Keratinocyte (primary cell): ENCODE data around the gene UMAD1. TPM values are rescaled to one million over a fixed set of nuclear protein-coding genes. Genes with fewer than 3 reads are reported as not detected.

ENCODE experiments used
- DNase-seq: peaks from one replicate; pipeline ENCODE4 v3.0.0-alpha.2; 2011; ENCODE audit warnings: low read depth, missing footprints, low spot score
- FAIRE-seq: peaks from 2 replicates; lab custom pipeline; 2011; peaks lifted over from hg19 to GRCh38; lab: Jason Lieb, UNC
- H2AFZ ChIP-seq: 2 replicates; pipeline ENCODE4 v1.6.0; 2012; ENCODE audit warnings: low read length, control low read depth, inconsistent platforms; ENCODE audit not compliant: control insufficient read depth
- H3K27ac ChIP-seq: 2 replicates; pipeline ENCODE4 v1.5.1; 2011; ENCODE audit warnings: low read length; ENCODE audit not compliant: control insufficient read depth, insufficient read depth
- H3K27me3 ChIP-seq: 3 replicates; pipeline ENCODE4 v1.6.0; 2011; ENCODE audit warnings: low read length; ENCODE audit not compliant: control insufficient read depth, insufficient read depth; ENCODE audit errors: extremely low read depth
- H3K36me3 ChIP-seq, 2 experiments: 2 replicates in 1 of 2; 3 replicates in 1 of 2; pipeline ENCODE4 v1.5.1; 2011; ENCODE audit warnings: low read length in 2 of 2, mild to moderate bottlenecking in 1 of 2; ENCODE audit not compliant: control insufficient read depth in 2 of 2, insufficient read depth in 2 of 2; ENCODE audit errors: extremely low read depth in 1 of 2
- H3K4me1 ChIP-seq: 3 replicates; pipeline ENCODE4 v1.5.1; 2011; ENCODE audit warnings: low read length; ENCODE audit not compliant: control insufficient read depth, insufficient read depth; ENCODE audit errors: extremely low read depth
- H3K4me2 ChIP-seq: 3 replicates; pipeline ENCODE4 v1.6.0; 2011; ENCODE audit warnings: low read depth, low read length; ENCODE audit not compliant: control insufficient read depth, insufficient read depth; ENCODE audit errors: extremely low read depth
- H3K4me3 ChIP-seq, 3 experiments: fragments of 200-600 bp in 1 of 3; sonication (generic) in 1 of 3; 2 replicates in 2 of 3; 3 replicates in 1 of 3; pipeline ENCODE4 v1.5.1; 2011 to 2016; ENCODE audit warnings: low read length in 3 of 3, mild to moderate bottlenecking in 3 of 3, control low read depth in 2 of 3, inconsistent platforms in 1 of 3, low read depth in 1 of 3, mixed read lengths in 1 of 3, mixed run types in 1 of 3, moderate library complexity in 1 of 3; ENCODE audit not compliant: control insufficient read depth in 2 of 3, insufficient read depth in 2 of 3; ENCODE audit errors: extremely low read depth in 1 of 3
- H3K79me2 ChIP-seq: 2 replicates; pipeline ENCODE4 v1.6.0; 2012; ENCODE audit warnings: low read length; ENCODE audit not compliant: control insufficient read depth, insufficient read depth
- H3K9ac ChIP-seq: 3 replicates; pipeline ENCODE4 v1.6.0; 2011; ENCODE audit warnings: low read length; ENCODE audit not compliant: control insufficient read depth, insufficient read depth; ENCODE audit errors: extremely low read depth
- H3K9me1 ChIP-seq: 3 replicates; pipeline ENCODE4 v1.6.0; 2011; ENCODE audit warnings: low read length; ENCODE audit not compliant: control insufficient read depth, insufficient read depth; ENCODE audit errors: extremely low read depth
- H3K9me3 ChIP-seq: 2 replicates; pipeline ENCODE4 v1.5.1; 2012; ENCODE audit warnings: low read depth, low read length; ENCODE audit not compliant: control insufficient read depth
- H4K20me1 ChIP-seq: 3 replicates; pipeline ENCODE4 v1.6.0; 2011; ENCODE audit warnings: low read length; ENCODE audit not compliant: control insufficient read depth, insufficient read depth; ENCODE audit errors: extremely low read depth
- EZH2 ChIP-seq: IDR thresholded peaks from one replicate; pipeline ENCODE4 v1.6.1; 2012; ENCODE audit warnings: inconsistent platforms, mild to moderate bottlenecking, low read length, moderate library complexity
- dilution Hi-C: fragments of 300-500 bp; cut with MboI; formaldehyde crosslinking; loops from one replicate; pipeline ENCODE4 v1.7.0; 2020; ENCODE audit warnings: low sequenced_read_pairs; ENCODE audit not compliant: extremely low pct_ligation_motif_present
- polyA plus RNA-seq, 5 experiments: library from polyadenylated mRNA; depleted of rRNA in 3 of 5; stranded (reverse) in 3 of 5; stranded (forward) in 1 of 5; unstranded in 1 of 5; fragments of >200 nt; gene quantifications; 1 replicate in 1 of 5; 2 replicates in 3 of 5; 3 replicates in 1 of 5; pipeline versions ENCODE4 v1.2.1 to v1.2.3, GENCODE V29; 2011 to 2012; ENCODE audit warnings: missing spikeins in 2 of 5, low read depth in 1 of 5, low replicate concordance in 1 of 5
- TF ChIP-seq, protein P1 (sequence below), 3 experiments: IDR thresholded peaks in 1 of 3; conservative IDR thresholded peaks in 1 of 3; optimal IDR thresholded peaks in 1 of 3; 2 replicates in 2 of 3; 3 replicates in 1 of 3; pipeline versions ENCODE3 to v1.5.1; 2011; ENCODE audit warnings: low read length in 3 of 3, mild to moderate bottlenecking in 3 of 3, moderate library complexity in 2 of 3, control low read depth in 1 of 3, inconsistent platforms in 1 of 3; ENCODE audit not compliant: insufficient read depth in 2 of 3; ENCODE audit errors: extremely low read depth in 1 of 3

Gene UMAD1
- polyA plus RNA-seq, 1 donor (not counting 4 experiments of a cell fraction or from before 2014, with no cell fraction given): 18.2 TPM

- Histone ChIP-seq H2AFZ (no peak overlapping the region), H3K79me2 (no peaks in the 10 kb centered on the region), H3K4me1 (no peaks in the 10 kb centered on the region), H3K9ac (no peak overlapping the region), H3K36me3 (no peaks in the 10 kb centered on the region), H3K9me3 (no peaks in the 10 kb centered on the region), H4K20me1 (no peaks in the 10 kb centered on the region), H3K9me1 (no peaks in the 10 kb centered on the region), H3K4me3 (no peak overlapping the region), H3K4me2 (no peak overlapping the region), H3K27ac (no peak overlapping the region), H3K27me3 (no peaks in the 10 kb centered on the region)
- no peak for DNase-seq
- no peak for FAIRE-seq
- TF ChIP-seq EZH2: no peak
- TF ChIP-seq, protein P1, sequence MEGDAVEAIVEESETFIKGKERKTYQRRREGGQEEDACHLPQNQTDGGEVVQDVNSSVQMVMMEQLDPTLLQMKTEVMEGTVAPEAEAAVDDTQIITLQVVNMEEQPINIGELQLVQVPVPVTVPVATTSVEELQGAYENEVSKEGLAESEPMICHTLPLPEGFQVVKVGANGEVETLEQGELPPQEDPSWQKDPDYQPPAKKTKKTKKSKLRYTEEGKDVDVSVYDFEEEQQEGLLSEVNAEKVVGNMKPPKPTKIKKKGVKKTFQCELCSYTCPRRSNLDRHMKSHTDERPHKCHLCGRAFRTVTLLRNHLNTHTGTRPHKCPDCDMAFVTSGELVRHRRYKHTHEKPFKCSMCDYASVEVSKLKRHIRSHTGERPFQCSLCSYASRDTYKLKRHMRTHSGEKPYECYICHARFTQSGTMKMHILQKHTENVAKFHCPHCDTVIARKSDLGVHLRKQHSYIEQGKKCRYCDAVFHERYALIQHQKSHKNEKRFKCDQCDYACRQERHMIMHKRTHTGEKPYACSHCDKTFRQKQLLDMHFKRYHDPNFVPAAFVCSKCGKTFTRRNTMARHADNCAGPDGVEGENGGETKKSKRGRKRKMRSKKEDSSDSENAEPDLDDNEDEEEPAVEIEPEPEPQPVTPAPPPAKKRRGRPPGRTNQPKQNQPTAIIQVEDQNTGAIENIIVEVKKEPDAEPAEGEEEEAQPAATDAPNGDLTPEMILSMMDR (optimal IDR thresholded peaks at IDR 0.05 in 1 of 3, IDR thresholded peaks at IDR 0.05 in 1 of 3, conservative IDR thresholded peaks at IDR 0.05 in 1 of 3; ENCODE audit: extremely low read depth in 1 of 3, insufficient read depth in 2 of 3, low read length in 3 of 3): no peak
- dilution Hi-C loops: no loop called here
Observed at GRCh38 chr7:7912937-7913336, 272.4 kb downstream of the UMAD1 start.

GRCh38 chr7:7913504-7913903, 273.0 kb downstream of the UMAD1 start:
- Histone ChIP-seq H3K4me3 (no peak overlapping the region), H3K79me2 (no peaks in the 10 kb centered on the region), H3K4me1 (no peaks in the 10 kb centered on the region), H3K9me1 (no peaks in the 10 kb centered on the region), H3K9ac (no peak overlapping the region), H3K4me2 (no peak overlapping the region), H4K20me1 (no peaks in the 10 kb centered on the region), H2AFZ (no peak overlapping the region), H3K9me3 (no peaks in the 10 kb centered on the region), H3K27ac (no peak overlapping the region), H3K27me3 (no peaks in the 10 kb centered on the region), H3K36me3 (no peaks in the 10 kb centered on the region)
- no peak for TF ChIP-seq EZH2
- TF ChIP-seq, protein P1 (optimal IDR thresholded peaks at IDR 0.05 in 1 of 3, IDR thresholded peaks at IDR 0.05 in 1 of 3, conservative IDR thresholded peaks at IDR 0.05 in 1 of 3; ENCODE audit: extremely low read depth in 1 of 3, insufficient read depth in 2 of 3, low read length in 3 of 3): no peak
- FAIRE-seq (no peak), DNase-seq (no peak)
- dilution Hi-C loops: no loop called here
